ENCODE measurements around the gene XRCC4. TPM values are rescaled to one million over a fixed set of nuclear protein-coding genes. Genes with fewer than 3 reads are reported as not detected.
A peak's percentile ranks its signal among the peaks of the same experiment; 100 is the strongest.
"Not testable (repeated sequence)": the region's sequence is repeated elsewhere in the genome, so short reads cannot be mapped to it uniquely, and the experiment has no call there.

The XRCC4 gene
- total RNA-seq, 2 experiments from 2014 or later = 14.0 to 15.2 TPM

- Mint-ChIP-seq H3K4me1 (ENCODE audit: low read depth) (no peaks in the 10 kb centered on the region), H3K4me3 (no peak overlapping the region), H3K36me3 (peaks cover 25% of the 10 kb centered on the region), H3K27me3 (no peaks in the 10 kb centered on the region), H3K27ac (no peak overlapping the region), H3K9me3 (no peaks in the 10 kb centered on the region)
- CTCF ChIA-PET = no interaction called here
- POLR2A ChIA-PET = no interaction called here
- no peak for DNase-seq
- intact Hi-C loops (cut with micrococcal nuclease) = no loop called here
Measured at GRCh38 chr5:83049370-83049885, 27.9 kb upstream of the XRCC4 start.

GRCh38 chr5:83050723-83051340 lies 26.5 kb upstream of the XRCC4 start:
- no peak for DNase-seq
- Mint-ChIP-seq H3K9me3 (no peaks in the 10 kb centered on the region), H3K27me3 (no peaks in the 10 kb centered on the region), H3K4me1 (ENCODE audit: low read depth) (no peaks in the 10 kb centered on the region), H3K4me3 (no peak overlapping the region), H3K36me3 (peaks cover 35% of the 10 kb centered on the region), H3K27ac (no peak overlapping the region)
- ChIA-PET POLR2A (no interaction called here), CTCF (no interaction called here)
- intact Hi-C loops (cut with micrococcal nuclease) = no loop called here

GRCh38 chr5:83055166-83055565 lies 22.2 kb upstream of the XRCC4 start:
- no peak for DNase-seq
- intact Hi-C loops (cut with micrococcal nuclease) = no loop called here
- H3K27ac Mint-ChIP-seq = no peak overlapping the region
- ChIA-PET CTCF (no interaction called here), POLR2A (no interaction called here)
- H3K9me3 Mint-ChIP-seq = no peaks in the 10 kb centered on the region
- H3K36me3 Mint-ChIP-seq = peaks cover 36% of the 10 kb centered on the region
- H3K4me1 Mint-ChIP-seq (ENCODE audit: low read depth) = peaks cover 3% of the 10 kb centered on the region
- H3K4me3 Mint-ChIP-seq = no peak overlapping the region
- no peaks in the 10 kb centered on the region for H3K27me3 Mint-ChIP-seq

GRCh38 chr5:83058726-83059125 lies 18.6 kb upstream of the XRCC4 start:
- Mint-ChIP-seq H3K27ac (no peak overlapping the region), H3K36me3 (peaks cover 42% of the 10 kb centered on the region), H3K27me3 (no peaks in the 10 kb centered on the region), H3K4me1 (ENCODE audit: low read depth) (peaks cover 6% of the 10 kb centered on the region), H3K9me3 (no peaks in the 10 kb centered on the region), H3K4me3 (no peak overlapping the region)
- ChIA-PET POLR2A (no interaction called here), CTCF (no interaction called here)
- DNase-seq = no peak
- intact Hi-C loops (cut with micrococcal nuclease) = no loop called here

- no peak for DNase-seq
- Mint-ChIP-seq H3K4me3 (no peak overlapping the region), H3K36me3 (peaks cover 39% of the 10 kb centered on the region), H3K27ac (no peak overlapping the region), H3K4me1 (ENCODE audit: low read depth) (peaks cover 9% of the 10 kb centered on the region), H3K9me3 (no peaks in the 10 kb centered on the region), H3K27me3 (no peaks in the 10 kb centered on the region)
- intact Hi-C loops (cut with micrococcal nuclease) = no loop called here
- CTCF ChIA-PET = interaction anchor here (1.0 kb wide), 1 partner anchor 36 kb away, joined by 3 read pairs; no protein-coding TSS in a partner anchor
- POLR2A ChIA-PET = no interaction called here
Measured at GRCh38 chr5:83059341-83059740, 18.0 kb upstream of the XRCC4 start.

- DNase-seq = no peak
- Mint-ChIP-seq H3K27ac (no peak overlapping the region), H3K4me1 (ENCODE audit: low read depth) (peaks cover 42% of the 10 kb centered on the region), H3K36me3 (peaks cover 18% of the 10 kb centered on the region), H3K27me3 (no peaks in the 10 kb centered on the region), H3K9me3 (no peaks in the 10 kb centered on the region), H3K4me3 (no peak overlapping the region)
- CTCF ChIA-PET = interaction anchor here (0.6 kb wide), 1 partner anchor 464 kb away, joined by 4 read pairs; no protein-coding TSS in a partner anchor
- intact Hi-C loops (cut with micrococcal nuclease) = no loop called here
- POLR2A ChIA-PET = interaction anchor here (1.5 kb wide), 1 partner anchor 11 kb away, joined by 4 read pairs; the partner anchor contains the start of genes TMEM167A and XRCC4
Measured at GRCh38 chr5:83066548-83067110, 10.7 kb upstream of the XRCC4 start.

GRCh38 chr5:83067377-83067776 lies 10.0 kb upstream of the XRCC4 start:
- H3K9me3 Mint-ChIP-seq; DNase-seq; intact Hi-C loops (cut with micrococcal nuclease); H3K27ac Mint-ChIP-seq; CTCF ChIA-PET; H3K27me3 Mint-ChIP-seq; H3K4me3 Mint-ChIP-seq: not testable (repeated sequence)
- Mint-ChIP-seq H3K4me1 (ENCODE audit: low read depth) (peaks cover 49% of the 10 kb centered on the region), H3K36me3 (peaks cover 17% of the 10 kb centered on the region)
- POLR2A ChIA-PET = interaction anchor here (1.5 kb wide), 1 partner anchor 10 kb away, joined by 4 read pairs; the partner anchor contains the start of genes TMEM167A and XRCC4

GRCh38 chr5:83069096-83069799 lies 8.1 kb upstream of the XRCC4 start:
- H3K27me3 Mint-ChIP-seq = no peaks in the 10 kb centered on the region
- POLR2A ChIA-PET = no interaction called here
- CTCF ChIA-PET = no interaction called here
- peaks cover 24% of the 10 kb centered on the region for H3K36me3 Mint-ChIP-seq
- no peak overlapping the region for H3K4me3 Mint-ChIP-seq
- H3K27ac Mint-ChIP-seq = no peak overlapping the region
- no peak for DNase-seq
- peaks cover 62% of the 10 kb centered on the region for H3K4me1 Mint-ChIP-seq (ENCODE audit: low read depth)
- intact Hi-C loops (cut with micrococcal nuclease) = no loop called here
- no peaks in the 10 kb centered on the region for H3K9me3 Mint-ChIP-seq

GRCh38 chr5:83071286-83072051 lies 5.9 kb upstream of the XRCC4 start:
- H3K36me3 Mint-ChIP-seq = peaks cover 24% of the 10 kb centered on the region
- H3K4me3 Mint-ChIP-seq = no peak overlapping the region
- no peaks in the 10 kb centered on the region for H3K27me3 Mint-ChIP-seq
- H3K4me1 Mint-ChIP-seq (ENCODE audit: low read depth) = peaks cover 70% of the 10 kb centered on the region
- CTCF ChIA-PET = no interaction called here
- H3K9me3 Mint-ChIP-seq = no peaks in the 10 kb centered on the region
- no peak for DNase-seq
- POLR2A ChIA-PET = no interaction called here
- no peak overlapping the region for H3K27ac Mint-ChIP-seq
- intact Hi-C loops (cut with micrococcal nuclease) = loop anchor here (10.0 kb wide), 2 partner anchors 273 to 363 kb away; no protein-coding TSS in a partner anchor

- no peak for DNase-seq
- no peak overlapping the region for H3K4me3 Mint-ChIP-seq
- H3K36me3 Mint-ChIP-seq = peaks cover 27% of the 10 kb centered on the region
- CTCF ChIA-PET = no interaction called here
- H3K27me3 Mint-ChIP-seq = no peaks in the 10 kb centered on the region
- H3K9me3 Mint-ChIP-seq = no peaks in the 10 kb centered on the region
- intact Hi-C loops (cut with micrococcal nuclease) = loop anchor here (10.0 kb wide), 2 partner anchors 272 to 362 kb away; no protein-coding TSS in a partner anchor
- POLR2A ChIA-PET = no interaction called here
- H3K27ac Mint-ChIP-seq = no peak overlapping the region
- H3K4me1 Mint-ChIP-seq (ENCODE audit: low read depth) = peaks cover 66% of the 10 kb centered on the region
Measured at GRCh38 chr5:83072966-83073365, 4.4 kb upstream of the XRCC4 start.

GRCh38 chr5:83077662-83078261 lies 415 bp downstream of the XRCC4 start:
- no peak for DNase-seq
- no peaks in the 10 kb centered on the region for H3K27me3 Mint-ChIP-seq
- POLR2A ChIA-PET = interaction anchor here (1.3 kb wide), 1 partner anchor 11 kb away, joined by 4 read pairs; no protein-coding TSS in a partner anchor
- peak overlapping the region; percentile 98 for H3K27ac Mint-ChIP-seq
- intact Hi-C loops (cut with micrococcal nuclease) = loop anchor here (1.0 to 10.0 kb wide), 6 partner anchors 108 to 799 kb away; partner anchors contain the start of genes RPS23 and VCAN
- CTCF ChIA-PET = no interaction called here
- H3K4me3 Mint-ChIP-seq = peak overlapping the region; percentile 99
- no peaks in the 10 kb centered on the region for H3K9me3 Mint-ChIP-seq
- H3K36me3 Mint-ChIP-seq = peaks cover 17% of the 10 kb centered on the region
- H3K4me1 Mint-ChIP-seq (ENCODE audit: low read depth) = peaks cover 43% of the 10 kb centered on the region
